Type B pancreatic cell (in vitro differentiated cells): Measurements from ENCODE around the gene MAPK4. TPM values are rescaled to one million over a fixed set of nuclear protein-coding genes. Genes with fewer than 3 reads are reported as not detected.

Experiments
- DNase-seq: peaks from one replicate; pipeline ENCODE4 v3.0.0; 2021; ENCODE audit warnings: mixed read lengths; ENCODE audit not compliant: unreplicated experiment; ENCODE audit errors: extremely low spot score
- H3K27ac Mint-ChIP-seq: 2 replicates; pipeline ENCODE4 v1.8.0; 2021; ENCODE audit warnings: mild to moderate bottlenecking, mixed read lengths
- H3K27me3 Mint-ChIP-seq: 2 replicates; pipeline ENCODE4 v1.8.0; 2021; ENCODE audit warnings: mixed read lengths
- H3K36me3 Mint-ChIP-seq: 2 replicates; pipeline ENCODE4 v1.8.0; 2021; ENCODE audit warnings: mixed read lengths
- H3K4me1 Mint-ChIP-seq: one replicate; pipeline ENCODE4 v1.8.0; 2021; ENCODE audit warnings: mixed read lengths; ENCODE audit not compliant: unreplicated experiment
- H3K4me3 Mint-ChIP-seq: 2 replicates; pipeline ENCODE4 v1.8.0; 2021; ENCODE audit warnings: mild to moderate bottlenecking, mixed read lengths
- H3K9me3 Mint-ChIP-seq: 2 replicates; pipeline ENCODE4 v1.8.0; 2021; ENCODE audit warnings: mixed read lengths
- total RNA-seq: library from RNA; stranded (reverse); gene quantifications from 2 replicates; pipeline ENCODE4 v1.2.1, GENCODE V29; 2021; ENCODE audit warnings: low replicate concordance
- TF ChIP-seq, protein P1 (sequence below): fragments of 200-600 bp; sonication (generic); conservative IDR thresholded peaks from 2 replicates; pipeline ENCODE4 v1.5.0; 2021; ENCODE audit warnings: antibody characterized with exemption, mild to moderate bottlenecking

MAPK4 gene
- total RNA-seq, 1 donor from 2014 or later = 7.5 TPM

DNA sequence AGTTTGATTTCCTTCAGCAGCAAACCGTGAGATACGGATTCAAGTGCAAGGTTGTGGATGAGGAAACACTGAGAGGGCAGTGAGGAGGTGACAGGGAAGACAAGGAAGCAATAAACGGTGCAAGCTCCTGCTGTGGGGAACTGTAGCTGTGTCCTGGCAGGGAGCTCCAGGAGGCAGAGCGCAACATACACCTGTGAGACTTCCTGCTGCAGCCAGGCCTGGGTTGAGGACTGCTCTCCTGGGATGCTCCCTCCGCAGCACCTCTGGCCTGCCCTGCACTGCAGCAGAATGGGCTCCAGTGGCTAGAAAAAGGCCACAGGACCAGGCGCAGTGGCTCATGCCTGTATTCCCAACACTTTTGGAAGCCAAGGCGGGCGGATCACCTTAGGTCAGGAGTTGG lies 174.5 kb downstream of the MAPK4 start:
- Mint-ChIP-seq H3K9me3 (no peaks in the 10 kb centered on the region), H3K4me1 (peaks cover 6% of the 10 kb centered on the region), H3K4me3 (no peak overlapping the region), H3K27ac (no peak overlapping the region), H3K27me3 (no peaks in the 10 kb centered on the region), H3K36me3 (peaks cover 8% of the 10 kb centered on the region)
- no peak for DNase-seq
- TF ChIP-seq, protein P1, sequence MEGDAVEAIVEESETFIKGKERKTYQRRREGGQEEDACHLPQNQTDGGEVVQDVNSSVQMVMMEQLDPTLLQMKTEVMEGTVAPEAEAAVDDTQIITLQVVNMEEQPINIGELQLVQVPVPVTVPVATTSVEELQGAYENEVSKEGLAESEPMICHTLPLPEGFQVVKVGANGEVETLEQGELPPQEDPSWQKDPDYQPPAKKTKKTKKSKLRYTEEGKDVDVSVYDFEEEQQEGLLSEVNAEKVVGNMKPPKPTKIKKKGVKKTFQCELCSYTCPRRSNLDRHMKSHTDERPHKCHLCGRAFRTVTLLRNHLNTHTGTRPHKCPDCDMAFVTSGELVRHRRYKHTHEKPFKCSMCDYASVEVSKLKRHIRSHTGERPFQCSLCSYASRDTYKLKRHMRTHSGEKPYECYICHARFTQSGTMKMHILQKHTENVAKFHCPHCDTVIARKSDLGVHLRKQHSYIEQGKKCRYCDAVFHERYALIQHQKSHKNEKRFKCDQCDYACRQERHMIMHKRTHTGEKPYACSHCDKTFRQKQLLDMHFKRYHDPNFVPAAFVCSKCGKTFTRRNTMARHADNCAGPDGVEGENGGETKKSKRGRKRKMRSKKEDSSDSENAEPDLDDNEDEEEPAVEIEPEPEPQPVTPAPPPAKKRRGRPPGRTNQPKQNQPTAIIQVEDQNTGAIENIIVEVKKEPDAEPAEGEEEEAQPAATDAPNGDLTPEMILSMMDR = no peak

GRCh38 chr18:50734886-50735285 lies 175.0 kb downstream of the MAPK4 start:
- no peak for DNase-seq
- H3K9me3 Mint-ChIP-seq = no peaks in the 10 kb centered on the region
- TF ChIP-seq, protein P1 = no peak
- H3K27me3 Mint-ChIP-seq = no peaks in the 10 kb centered on the region
- peaks cover 6% of the 10 kb centered on the region for H3K4me1 Mint-ChIP-seq
- peaks cover 8% of the 10 kb centered on the region for H3K36me3 Mint-ChIP-seq
- no peak overlapping the region for H3K4me3 Mint-ChIP-seq
- no peak overlapping the region for H3K27ac Mint-ChIP-seq

DNA sequence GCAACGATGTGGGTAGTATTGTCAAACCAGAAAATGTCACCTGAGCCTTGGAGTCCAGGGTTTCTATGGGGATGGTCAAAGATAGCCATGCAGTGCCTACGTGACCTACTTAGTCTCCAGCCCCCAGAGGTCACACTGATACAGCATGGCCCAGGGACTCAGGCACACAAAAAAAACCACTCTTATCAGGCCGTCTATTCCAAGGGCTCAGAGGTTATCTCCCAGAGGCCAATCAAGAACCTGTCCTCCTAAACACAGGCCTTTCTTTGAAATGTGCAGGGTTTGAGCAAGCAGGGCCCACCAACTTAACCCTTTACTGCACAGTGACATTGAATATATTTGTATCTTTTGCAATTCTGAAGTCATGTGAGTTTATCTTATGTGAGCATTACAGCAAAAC lies 177.2 kb downstream of the MAPK4 start:
- no peak for DNase-seq
- H3K36me3 Mint-ChIP-seq = no peaks in the 10 kb centered on the region
- H3K9me3 Mint-ChIP-seq = no peaks in the 10 kb centered on the region
- no peaks in the 10 kb centered on the region for H3K27me3 Mint-ChIP-seq
- peaks cover 6% of the 10 kb centered on the region for H3K4me1 Mint-ChIP-seq
- H3K27ac Mint-ChIP-seq = no peak overlapping the region
- H3K4me3 Mint-ChIP-seq = no peak overlapping the region
- TF ChIP-seq, protein P1 = no peak

DNA sequence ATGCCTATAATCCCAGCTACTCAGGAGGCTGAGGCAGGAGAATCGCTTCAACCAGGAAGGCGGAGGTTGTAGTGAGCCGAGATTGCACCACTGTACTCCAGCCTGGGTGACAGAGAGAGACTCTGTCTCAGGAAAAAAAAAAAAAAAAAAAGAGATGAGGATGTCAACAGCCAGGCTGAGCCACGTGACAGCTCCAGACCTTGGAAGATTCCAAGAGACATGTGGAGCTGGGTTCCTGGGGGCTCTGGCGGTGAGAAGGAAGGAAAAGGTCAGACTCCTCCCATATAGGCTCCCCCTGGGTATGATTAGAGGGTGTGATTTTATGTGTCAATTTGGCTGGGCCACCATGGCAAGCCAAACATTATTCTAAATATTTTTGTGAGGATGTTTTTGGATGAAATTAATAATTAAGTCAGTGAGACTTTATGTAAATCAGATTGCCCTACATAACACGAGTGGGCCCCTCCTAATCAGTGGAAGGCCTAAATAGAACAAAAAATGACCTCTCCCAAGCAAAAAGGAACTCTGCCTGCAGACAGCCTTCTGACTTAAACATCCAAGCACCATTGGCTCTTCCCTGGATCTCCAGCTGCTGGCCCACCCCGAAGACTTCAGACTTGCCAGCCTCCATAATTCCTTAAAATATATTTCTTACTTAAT lies 178.3 kb downstream of the MAPK4 start:
- H3K27ac Mint-ChIP-seq = no peak overlapping the region
- H3K4me3 Mint-ChIP-seq = no peak overlapping the region
- no peaks in the 10 kb centered on the region for H3K27me3 Mint-ChIP-seq
- DNase-seq = no peak
- H3K4me1 Mint-ChIP-seq = peaks cover 6% of the 10 kb centered on the region
- no peaks in the 10 kb centered on the region for H3K36me3 Mint-ChIP-seq
- TF ChIP-seq, protein P1 = no peak
- H3K9me3 Mint-ChIP-seq = no peaks in the 10 kb centered on the region

DNA sequence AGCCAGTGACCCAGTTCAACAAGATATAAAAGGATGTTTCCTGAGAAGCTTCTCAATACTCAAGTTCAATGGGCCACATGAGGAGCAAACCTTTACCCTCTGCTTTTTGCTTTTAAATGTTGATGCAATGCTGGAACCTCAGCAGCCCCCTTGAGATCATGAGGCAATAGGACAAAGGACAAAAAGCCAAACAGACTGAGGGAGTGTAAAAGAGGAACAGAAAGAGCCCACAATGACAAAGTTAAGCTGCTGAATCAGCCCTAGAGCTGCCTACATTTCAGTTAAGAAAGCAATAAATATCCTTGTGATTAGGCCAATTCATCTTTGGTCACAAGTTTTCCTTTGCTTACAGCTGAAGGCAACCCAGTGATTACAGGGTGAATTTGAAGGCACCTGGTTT lies 183.1 kb downstream of the MAPK4 start:
- H3K9me3 Mint-ChIP-seq = no peaks in the 10 kb centered on the region
- peaks cover 3% of the 10 kb centered on the region for H3K4me1 Mint-ChIP-seq
- H3K27me3 Mint-ChIP-seq = peaks cover 4% of the 10 kb centered on the region
- TF ChIP-seq, protein P1 = no peak
- H3K27ac Mint-ChIP-seq = no peak overlapping the region
- H3K36me3 Mint-ChIP-seq = no peaks in the 10 kb centered on the region
- H3K4me3 Mint-ChIP-seq = no peak overlapping the region
- no peak for DNase-seq
